ENCODE data around the gene XKR3.

GRCh38 chr22:16819249-16819648, 6.0 kb downstream of the XKR3 start:
- TF ChIP-seq CTCF (IDR thresholded peaks at IDR 0.05; ENCODE audit: insufficient read depth, low read depth, low read length) (no peak), EZH2 (IDR thresholded peaks at IDR 0.05; ENCODE audit: insufficient read depth, low read length) (no peak)
